Mesenteric fat pad (tissue), 1 donor: ENCODE measurements around the gene CORO1C. TPM values are rescaled to one million over a fixed set of nuclear protein-coding genes. Genes with fewer than 3 reads are reported as not detected.

Experiments
- DNase-seq: peaks from one replicate; pipeline ENCODE4 v3.0.0-alpha.2; 2020; ENCODE audit warnings: low spot score
- total RNA-seq: library from RNA; stranded (reverse); fragmentation: NEBNext Ultra II Directional; extraction: Animal tissue kit (Norgen Biotek cat#: 25700); gene quantifications from one replicate; pipeline ENCODE4 v1.2.1, GENCODE V29; 2021
- donor health status: DM: yes; HTN: yes; CAD: no.

The CORO1C gene
- total RNA-seq, 1 donor from 2014 or later, result 241 TPM

GRCh38 chr12:108700833-108701541 lies 30.3 kb downstream of the CORO1C start:
- no peak for DNase-seq

GRCh38 chr12:108699955-108700563 lies 31.3 kb downstream of the CORO1C start:
- DNase-seq, result no peak

- DNase-seq, result no peak
Measured at GRCh38 chr12:108697905-108698304, 33.4 kb downstream of the CORO1C start.

- no peak for DNase-seq
Measured at GRCh38 chr12:108696996-108697290, 34.4 kb downstream of the CORO1C start.

GRCh38 chr12:108696111-108696995 lies 35.0 kb downstream of the CORO1C start:
- DNase-seq, result no peak

GRCh38 chr12:108694812-108695278 lies 36.5 kb downstream of the CORO1C start:
- DNase-seq, result no peak

- no peak for DNase-seq
Measured at GRCh38 chr12:108693751-108694150, 37.6 kb downstream of the CORO1C start.

GRCh38 chr12:108693186-108693730 lies 38.1 kb downstream of the CORO1C start:
- no peak for DNase-seq

GRCh38 chr12:108691998-108692808 lies 39.1 kb downstream of the CORO1C start:
- DNase-seq, result no peak

GRCh38 chr12:108691175-108691997 lies 39.9 kb downstream of the CORO1C start:
- peak; percentile 95 for DNase-seq

GRCh38 chr12:108690542-108691174 lies 40.7 kb downstream of the CORO1C start:
- no peak for DNase-seq

- DNase-seq, result no peak
Measured at GRCh38 chr12:108690191-108690518, 41.2 kb downstream of the CORO1C start.

GRCh38 chr12:108689314-108690190 lies 41.8 kb downstream of the CORO1C start:
- DNase-seq, result no peak

- no peak for DNase-seq
Measured at GRCh38 chr12:108686780-108687179, 44.5 kb downstream of the CORO1C start.

GRCh38 chr12:108685469-108686260 lies 45.7 kb downstream of the CORO1C start:
- DNase-seq, result no peak

- DNase-seq, result no peak
Measured at GRCh38 chr12:108683906-108684556, 47.3 kb downstream of the CORO1C start.

GRCh38 chr12:108681317-108681716 lies 50.0 kb downstream of the CORO1C start:
- DNase-seq, result no peak
